ENCODE results near the gene OR56A1.

- no peak for TF ChIP-seq EZH2 (IDR thresholded peaks at IDR 0.05)
- TF ChIP-seq POLR2AphosphoS5 (IDR thresholded peaks at IDR 0.05; ENCODE audit: borderline replicate concordance, low read depth, low read length): no peak
Measured at GRCh38 chr11:6013042-6013441, 17.5 kb downstream of the OR56A1 start.

Data from SK-N-MC (cell line).